Measurements from ENCODE around the gene CHAC2. TPM values are rescaled to one million over a fixed set of nuclear protein-coding genes. Genes with fewer than 3 reads are reported as not detected.

CHAC2 gene
- total and polyA plus RNA-seq, 9 of the 15 experiments (the other 6 are each of a cell fraction or from before 2014, with no cell fraction given) = 9.8 to 35.6 (median 18.2) TPM

GRCh38 chr2:53820711-53821110 is 53.1 kb downstream of the CHAC2 start:
- intact Hi-C loops (cut with micrococcal nuclease) = loop anchor here (10.0 kb wide), 2 partner anchors 226 to 396 kb away; no protein-coding TSS in a partner anchor
- POLR2A ChIA-PET = interaction anchor here (0.7 kb wide), 1 partner anchor 13 kb away, joined by 3 read pairs; no protein-coding TSS in a partner anchor
- BruUV-seq (replicated peaks) = no TSS peak
- peak; percentile 50 for ATAC-seq
- Histone ChIP-seq H4K20me1 (replicated peaks; ENCODE audit: control insufficient read depth, insufficient read depth, low read length) (no peaks in the 10 kb centered on the region), H3K9me3 (replicated peaks; ENCODE audit: control insufficient read depth, insufficient read depth, low read depth, low read length) (no peaks in the 10 kb centered on the region), H3K36me3 (ENCODE audit: control insufficient read depth, insufficient read depth, low read length) (peaks cover 27% of the 10 kb centered on the region; the same call in 2 of the 3 replicates), H3K9me1 (ENCODE audit: control insufficient read depth, insufficient read depth, low read length) (no peaks in the 10 kb centered on the region), H3K4me1 (replicated peaks in 1 of 2; ENCODE audit: control insufficient read depth in 2 of 2, insufficient read depth in 2 of 2, low read length in 2 of 2) (no peaks in the 10 kb centered on the region; a peak in 1 of 5 replicates), H3K4me2 (ENCODE audit: insufficient read depth, low read length) (no peak overlapping the region), H3K4me3 (no peak overlapping the region), H3K27ac (ENCODE audit: extremely low read depth, low read depth, low read length) (no peak overlapping the region), H2AFZ (ENCODE audit: low read depth, low read length) (no peak overlapping the region), H3K79me2 (ENCODE audit: control insufficient read depth, insufficient read depth, low read length) (no peaks in the 10 kb centered on the region), H3K9ac (ENCODE audit: insufficient read depth in 1 of 2, low read depth in 2 of 2, low read length in 2 of 2) (no peak overlapping the region), H3K27me3 (ENCODE audit: control insufficient read depth in 2 of 2, insufficient read depth in 2 of 2, low read length in 2 of 2) (no peaks in the 10 kb centered on the region)
- no peak for DNase-seq (ENCODE audit: extremely low read depth in 1 of 4, low spot score in 3 of 4)
- CTCF ChIA-PET (ENCODE audit: low intra/inter-chr PET ratio) = no interaction called here
- 60% methylated on average over 4 of the region's 4 CpGs for WGBS (ENCODE audit: insufficient coverage, low coverage, missing lambda C conversion rate)
- TF ChIP-seq ZNF717 (CRISPR knock-in tag; IDR thresholded peaks at IDR 0.05) (no peak), ZNF507 (tag; conservative IDR thresholded peaks at IDR 0.05) (no peak), NFE2 (IDR thresholded peaks at IDR 0.05; ENCODE audit: low read depth) (no peak), RBFOX2 (IDR thresholded peaks at IDR 0.05; ENCODE audit: low read depth, low read length) (no peak), CBFB (CRISPR knock-in tag; IDR thresholded peaks at IDR 0.05) (no peak), POLR3A (IDR thresholded peaks at IDR 0.05; ENCODE audit: borderline replicate concordance, extremely low read depth, insufficient read depth, insufficient read length) (no peak), SREBF1 (IDR thresholded peaks at IDR 0.05; ENCODE audit: borderline replicate concordance, low read depth, low read length) (no peak), POLR3G (IDR thresholded peaks at IDR 0.05; ENCODE audit: extremely low read depth, insufficient read length, insufficient replicate concordance) (no peak), HCFC1 (IDR thresholded peaks at IDR 0.05; ENCODE audit: low read depth, low read length) (no peak), ZBTB17 (CRISPR knock-in tag; IDR thresholded peaks at IDR 0.05) (no peak), KLF10 (CRISPR knock-in tag; IDR thresholded peaks at IDR 0.05) (no peak), MED1 (CRISPR knock-in tag; IDR thresholded peaks at IDR 0.05; ENCODE audit: borderline replicate concordance) (no peak), CXXC5 (CRISPR knock-in tag; IDR thresholded peaks at IDR 0.05) (no peak), PREB (CRISPR knock-in tag; IDR thresholded peaks at IDR 0.05) (no peak), ZNF277 (CRISPR knock-in tag; IDR thresholded peaks at IDR 0.05; ENCODE audit: borderline replicate concordance) (no peak), CEBPB (tag; IDR thresholded peaks at IDR 0.05) (no peak)
- TF ChIP-seq, protein P1, sequence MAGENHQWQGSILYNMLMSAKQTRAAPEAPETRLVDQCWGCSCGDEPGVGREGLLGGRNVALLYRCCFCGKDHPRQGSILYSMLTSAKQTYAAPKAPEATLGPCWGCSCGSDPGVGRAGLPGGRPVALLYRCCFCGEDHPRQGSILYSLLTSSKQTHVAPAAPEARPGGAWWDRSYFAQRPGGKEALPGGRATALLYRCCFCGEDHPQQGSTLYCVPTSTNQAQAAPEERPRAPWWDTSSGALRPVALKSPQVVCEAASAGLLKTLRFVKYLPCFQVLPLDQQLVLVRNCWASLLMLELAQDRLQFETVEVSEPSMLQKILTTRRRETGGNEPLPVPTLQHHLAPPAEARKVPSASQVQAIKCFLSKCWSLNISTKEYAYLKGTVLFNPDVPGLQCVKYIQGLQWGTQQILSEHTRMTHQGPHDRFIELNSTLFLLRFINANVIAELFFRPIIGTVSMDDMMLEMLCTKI (IDR thresholded peaks at IDR 0.05; ENCODE audit: partially characterized antibody) = no peak
- TF ChIP-seq, protein P2, sequence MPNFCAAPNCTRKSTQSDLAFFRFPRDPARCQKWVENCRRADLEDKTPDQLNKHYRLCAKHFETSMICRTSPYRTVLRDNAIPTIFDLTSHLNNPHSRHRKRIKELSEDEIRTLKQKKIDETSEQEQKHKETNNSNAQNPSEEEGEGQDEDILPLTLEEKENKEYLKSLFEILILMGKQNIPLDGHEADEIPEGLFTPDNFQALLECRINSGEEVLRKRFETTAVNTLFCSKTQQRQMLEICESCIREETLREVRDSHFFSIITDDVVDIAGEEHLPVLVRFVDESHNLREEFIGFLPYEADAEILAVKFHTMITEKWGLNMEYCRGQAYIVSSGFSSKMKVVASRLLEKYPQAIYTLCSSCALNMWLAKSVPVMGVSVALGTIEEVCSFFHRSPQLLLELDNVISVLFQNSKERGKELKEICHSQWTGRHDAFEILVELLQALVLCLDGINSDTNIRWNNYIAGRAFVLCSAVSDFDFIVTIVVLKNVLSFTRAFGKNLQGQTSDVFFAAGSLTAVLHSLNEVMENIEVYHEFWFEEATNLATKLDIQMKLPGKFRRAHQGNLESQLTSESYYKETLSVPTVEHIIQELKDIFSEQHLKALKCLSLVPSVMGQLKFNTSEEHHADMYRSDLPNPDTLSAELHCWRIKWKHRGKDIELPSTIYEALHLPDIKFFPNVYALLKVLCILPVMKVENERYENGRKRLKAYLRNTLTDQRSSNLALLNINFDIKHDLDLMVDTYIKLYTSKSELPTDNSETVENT (CRISPR knock-in tag; IDR thresholded peaks at IDR 0.05) = no peak
- FAIRE-seq = no peak
- in situ Hi-C loops (cut with MboI) = no loop called here

All from K562 (cell line).